Effector memory CD8-positive, alpha-beta T cell (primary cell): ENCODE data around the gene VSIG10L2.

Source experiments
- ATAC-seq: fragments of 150-1000 bp; cut with Tn5 transposase; replicated peaks from 2 replicates; pipeline ENCODE4 v1.10.0; 2021; ENCODE audit warnings: mild to moderate bottlenecking, moderate library complexity
- DNase-seq, 3 experiments: peaks; one replicate each; pipeline ENCODE4 v3.0.0; 2021
- H3K27ac Mint-ChIP-seq, 2 donors: one replicate each; pipeline ENCODE4 v1.8.0; 2022; ENCODE audit warnings: mild to moderate bottlenecking in 2 of 2, mixed read lengths in 2 of 2, moderate library complexity in 2 of 2
- H3K27me3 Mint-ChIP-seq, 2 donors: one replicate each; pipeline ENCODE4 v1.8.0; 2022; ENCODE audit warnings: mixed read lengths in 2 of 2
- H3K36me3 Mint-ChIP-seq: one replicate; pipeline ENCODE4 v1.8.0; 2022; ENCODE audit warnings: mild to moderate bottlenecking, moderate library complexity, mixed read lengths; ENCODE audit not compliant: insufficient read depth
- H3K4me1 Mint-ChIP-seq, 2 donors: one replicate each; pipeline ENCODE4 v1.8.0; 2022; ENCODE audit warnings: low read depth in 2 of 2, mixed read lengths in 2 of 2
- H3K4me3 Mint-ChIP-seq, 2 donors: one replicate each; pipeline ENCODE4 v1.8.0; 2022; ENCODE audit warnings: mild to moderate bottlenecking in 2 of 2, mixed read lengths in 2 of 2, moderate library complexity in 2 of 2
- H3K9me3 Mint-ChIP-seq, 2 donors: one replicate each; pipeline ENCODE4 v1.8.0; 2022; ENCODE audit warnings: mixed read lengths in 2 of 2

The VSIG10L2 gene

DNA sequence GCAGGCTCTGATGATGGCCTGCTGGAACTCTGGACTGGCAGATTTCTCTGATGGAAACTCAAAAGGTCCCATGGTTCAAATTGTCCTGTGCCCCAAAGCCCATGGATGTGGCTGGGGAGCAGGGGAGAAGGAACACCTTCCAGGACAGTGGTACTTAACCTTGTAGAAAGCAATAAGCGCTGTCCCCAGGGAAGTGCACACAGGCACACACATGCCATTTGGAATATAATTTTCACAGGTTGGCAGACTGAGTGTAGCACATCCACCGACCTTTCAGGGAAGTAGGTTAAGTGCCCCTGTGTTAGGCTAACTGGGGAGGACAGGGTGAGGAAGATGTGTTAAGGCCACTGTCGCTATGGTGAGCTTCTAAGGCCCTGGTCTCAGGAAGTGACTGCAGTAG is 23.7 kb upstream of the VSIG10L2 start:
- Mint-ChIP-seq H3K9me3 (no peaks in the 10 kb centered on the region), H3K4me1 (peaks cover 0 to 1% of the 10 kb centered on the region in 2 donors), H3K4me3 (no peak overlapping the region), H3K36me3 (no peaks in the 10 kb centered on the region), H3K27me3 (peaks cover 52 to 63% of the 10 kb centered on the region in 2 donors), H3K27ac (no peak overlapping the region)
- no peak for ATAC-seq
- no peak for DNase-seq

DNA sequence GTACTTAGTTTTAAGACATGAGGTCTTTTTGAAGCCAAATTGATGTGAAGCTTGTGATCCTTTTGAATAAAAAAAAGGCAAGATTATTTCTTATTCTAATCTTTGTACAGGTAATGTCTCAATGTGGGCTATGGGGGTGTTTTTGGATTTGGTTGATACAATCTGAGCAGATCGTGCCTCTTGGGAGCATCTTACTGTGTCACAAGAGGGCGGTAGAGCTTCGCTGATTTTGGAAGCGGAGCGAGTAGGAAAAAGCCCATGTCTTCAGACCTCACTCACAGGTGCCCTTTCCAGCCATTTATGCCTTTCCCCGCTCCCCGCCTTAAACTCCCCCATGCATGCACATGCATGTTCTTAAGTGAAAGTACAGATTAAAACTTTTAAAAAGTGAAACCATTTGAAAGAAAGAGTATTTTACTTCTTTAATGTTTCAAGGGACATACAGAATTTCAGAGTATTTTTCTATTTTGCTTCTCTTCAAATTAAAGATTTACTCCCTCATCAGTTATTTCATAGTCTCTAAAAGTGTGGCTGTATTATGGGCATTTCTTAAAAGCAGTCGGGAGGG is 22.7 kb upstream of the VSIG10L2 start:
- ATAC-seq: peak; percentile 52
- DNase-seq: peak; percentile 24 to 31 (median 31)
- H3K9me3 Mint-ChIP-seq: no peaks in the 10 kb centered on the region
- H3K4me1 Mint-ChIP-seq: peaks cover 0 to 1% of the 10 kb centered on the region in 2 donors
- H3K36me3 Mint-ChIP-seq: no peaks in the 10 kb centered on the region
- H3K4me3 Mint-ChIP-seq: no peak overlapping the region
- peaks cover 57 to 65% of the 10 kb centered on the region in 2 donors for H3K27me3 Mint-ChIP-seq
- no peak overlapping the region for H3K27ac Mint-ChIP-seq

DNA sequence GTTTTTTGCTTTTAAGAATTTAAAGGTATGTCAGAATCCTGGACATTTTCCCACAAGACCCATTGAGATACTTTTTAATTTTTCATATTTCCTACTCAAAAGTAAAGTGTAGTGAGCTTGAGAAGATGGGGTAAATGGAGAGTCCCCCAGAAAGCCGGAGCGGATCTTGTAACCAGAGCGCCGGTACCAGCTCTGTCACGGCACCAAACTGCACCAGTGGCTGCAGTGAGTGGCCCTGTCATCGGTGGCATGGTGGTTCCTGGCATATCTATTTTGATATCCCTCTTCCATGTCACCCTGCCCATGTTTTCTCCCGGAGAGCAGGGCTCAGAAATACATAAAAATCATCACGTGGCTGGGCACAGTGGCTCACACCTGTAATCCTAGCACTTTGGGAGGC is 22.2 kb upstream of the VSIG10L2 start:
- peaks cover 0 to 1% of the 10 kb centered on the region in 2 donors for H3K4me1 Mint-ChIP-seq
- no peak for ATAC-seq
- peaks cover 52 to 59% of the 10 kb centered on the region in 2 donors for H3K27me3 Mint-ChIP-seq
- no peak overlapping the region for H3K4me3 Mint-ChIP-seq
- H3K36me3 Mint-ChIP-seq: no peaks in the 10 kb centered on the region
- no peak for DNase-seq
- H3K9me3 Mint-ChIP-seq: no peaks in the 10 kb centered on the region
- H3K27ac Mint-ChIP-seq: no peak overlapping the region

DNA sequence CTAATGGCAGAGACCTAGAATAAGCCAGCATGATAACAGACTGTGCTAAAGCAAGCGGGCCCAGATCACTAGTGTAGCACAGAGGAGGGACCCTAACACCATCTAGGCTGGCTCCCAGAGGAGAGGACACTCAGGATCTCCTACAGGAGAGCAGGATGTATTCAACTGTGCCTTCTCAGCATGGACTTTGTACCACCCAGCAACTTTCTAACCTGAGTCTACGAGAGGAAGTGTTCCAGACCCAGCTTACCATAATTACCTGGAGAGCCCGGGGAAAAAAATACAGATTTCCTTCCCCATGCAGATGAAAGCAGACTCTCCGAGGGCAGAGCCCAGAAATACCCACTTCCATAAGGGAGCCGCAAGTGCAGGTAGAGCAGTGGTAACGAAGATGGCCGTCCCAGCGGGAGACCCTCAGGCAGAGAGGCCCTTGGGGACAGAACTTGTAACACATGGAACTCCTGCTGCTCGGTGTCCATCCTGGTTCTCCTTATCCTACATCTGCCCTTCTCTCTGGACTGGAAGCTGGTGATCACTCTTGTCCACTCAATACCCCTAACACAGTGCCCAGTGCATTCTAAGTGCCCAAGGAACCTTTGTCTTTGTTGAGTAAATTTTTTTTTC is 21.3 kb upstream of the VSIG10L2 start:
- Mint-ChIP-seq H3K36me3 (no peaks in the 10 kb centered on the region), H3K9me3 (no peaks in the 10 kb centered on the region), H3K27ac (no peak overlapping the region), H3K4me3 (no peak overlapping the region), H3K4me1 (peaks cover 0 to 1% of the 10 kb centered on the region in 2 donors), H3K27me3 (peaks cover 52 to 57% of the 10 kb centered on the region in 2 donors)
- ATAC-seq: no peak
- no peak for DNase-seq

DNA sequence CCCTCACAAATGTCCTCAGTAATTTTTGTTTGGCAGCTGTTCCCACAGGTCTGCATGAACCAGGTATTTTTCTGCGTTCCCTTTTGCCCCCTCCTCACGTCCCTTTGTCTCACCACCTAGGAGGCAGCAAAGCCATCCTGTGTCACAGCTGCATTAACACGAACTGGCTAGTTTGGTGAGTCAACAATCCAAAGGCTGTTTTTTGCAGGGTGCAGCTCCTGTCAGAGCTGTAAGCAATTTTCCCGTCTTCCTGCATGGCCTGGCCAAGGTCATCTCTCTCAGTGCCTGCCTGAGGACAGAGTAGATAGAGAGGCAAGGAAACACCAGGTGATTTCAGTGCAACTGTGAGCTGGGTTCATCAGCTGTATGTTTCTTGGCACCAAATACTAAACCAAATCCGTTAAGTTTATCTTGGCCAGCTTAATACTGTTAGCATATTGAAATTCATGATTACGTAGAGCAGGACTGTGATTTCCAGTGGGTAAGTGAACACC is 20.6 kb upstream of the VSIG10L2 start:
- Mint-ChIP-seq H3K27me3 (peaks cover 52 to 57% of the 10 kb centered on the region in 2 donors), H3K4me1 (peaks cover 0 to 1% of the 10 kb centered on the region in 2 donors), H3K9me3 (no peaks in the 10 kb centered on the region), H3K4me3 (no peak overlapping the region), H3K36me3 (no peaks in the 10 kb centered on the region), H3K27ac (no peak overlapping the region)
- no peak for ATAC-seq
- no peak for DNase-seq

DNA sequence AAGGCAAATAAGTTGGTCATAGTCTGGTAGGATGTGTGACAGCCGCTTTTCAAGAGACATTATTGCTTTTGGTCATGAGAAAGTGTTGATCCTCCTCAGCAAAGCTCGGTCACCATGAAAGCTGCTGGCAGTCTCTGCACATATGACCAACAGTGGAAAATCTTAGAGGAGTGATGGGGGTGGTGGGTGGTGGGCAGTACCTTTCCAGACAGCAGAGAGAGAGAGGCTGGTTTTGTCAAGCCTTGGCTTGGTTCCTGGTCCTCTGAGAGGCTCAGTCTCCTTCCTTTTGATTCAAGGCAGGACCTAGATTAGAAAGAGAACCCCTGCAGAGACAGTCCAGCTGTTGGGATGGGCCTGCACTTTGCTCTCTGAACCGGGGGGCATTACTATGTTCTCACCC is 20.0 kb upstream of the VSIG10L2 start:
- H3K27ac Mint-ChIP-seq: no peak overlapping the region
- H3K27me3 Mint-ChIP-seq: peaks cover 52 to 57% of the 10 kb centered on the region in 2 donors
- H3K4me1 Mint-ChIP-seq: peaks cover 0 to 1% of the 10 kb centered on the region in 2 donors
- H3K9me3 Mint-ChIP-seq: no peaks in the 10 kb centered on the region
- no peaks in the 10 kb centered on the region for H3K36me3 Mint-ChIP-seq
- H3K4me3 Mint-ChIP-seq: no peak overlapping the region
- no peak for DNase-seq
- no peak for ATAC-seq

DNA sequence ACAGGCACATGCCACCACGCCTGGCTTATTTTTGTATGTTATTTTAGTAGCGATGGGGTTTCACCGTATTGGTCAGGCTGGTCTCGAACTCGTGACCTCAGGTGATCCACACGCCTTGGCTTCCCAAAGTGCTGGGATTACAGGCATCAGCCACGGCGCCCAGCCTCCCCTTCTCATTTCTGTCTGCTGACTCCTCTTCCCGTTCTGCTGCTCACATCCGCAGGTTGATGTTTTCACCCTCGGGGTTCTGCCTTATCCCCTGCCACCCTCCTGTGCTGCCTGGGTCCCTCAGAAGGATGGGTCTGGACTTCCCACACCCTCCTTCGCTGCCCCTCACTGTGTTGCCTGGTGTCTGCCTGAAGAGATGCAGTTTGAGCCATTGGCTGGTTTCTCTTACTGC is 19.2 kb upstream of the VSIG10L2 start:
- Mint-ChIP-seq H3K9me3 (no peaks in the 10 kb centered on the region), H3K27ac (no peak overlapping the region), H3K36me3 (no peaks in the 10 kb centered on the region), H3K4me1 (peaks cover 0 to 1% of the 10 kb centered on the region in 2 donors), H3K4me3 (no peak overlapping the region), H3K27me3 (peaks cover 52 to 65% of the 10 kb centered on the region in 2 donors)
- no peak for ATAC-seq
- DNase-seq: no peak

DNA sequence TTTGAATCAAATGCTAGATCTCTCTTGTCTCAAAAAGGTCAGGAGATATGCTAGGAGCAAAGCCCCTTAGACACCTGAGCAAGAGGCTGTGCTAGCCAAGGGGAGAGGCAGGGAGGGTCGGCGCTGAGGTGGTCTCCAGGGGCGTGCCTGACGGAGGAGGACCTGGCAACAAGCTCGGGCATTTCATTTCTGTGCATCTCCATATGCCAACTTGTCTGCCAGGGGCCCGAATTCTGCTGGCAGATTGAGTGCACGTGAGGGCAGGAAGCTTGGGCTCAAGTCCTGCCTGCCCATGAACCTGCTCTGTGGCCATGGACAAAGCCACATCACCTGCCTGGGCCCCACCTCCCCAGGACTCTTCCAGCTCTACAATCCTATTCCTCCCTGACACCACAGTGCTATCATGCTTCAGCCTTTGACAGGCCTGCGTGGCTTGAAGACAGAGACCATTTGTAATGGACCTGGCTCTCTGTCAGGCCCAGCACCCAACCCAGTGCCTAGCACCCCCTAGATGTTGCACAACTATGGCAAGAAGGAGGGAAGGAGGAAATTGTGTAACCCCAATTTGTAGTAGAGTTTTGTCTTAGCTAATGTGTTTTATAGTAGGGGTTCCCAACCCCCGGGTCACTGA is 16.3 kb upstream of the VSIG10L2 start:
- no peaks in the 10 kb centered on the region for H3K4me1 Mint-ChIP-seq
- no peak overlapping the region for H3K27ac Mint-ChIP-seq
- ATAC-seq (no peak), DNase-seq (no peak)
- no peaks in the 10 kb centered on the region for H3K9me3 Mint-ChIP-seq
- H3K36me3 Mint-ChIP-seq: no peaks in the 10 kb centered on the region
- no peak overlapping the region for H3K4me3 Mint-ChIP-seq
- peaks cover 42 to 74% of the 10 kb centered on the region in 2 donors for H3K27me3 Mint-ChIP-seq

DNA sequence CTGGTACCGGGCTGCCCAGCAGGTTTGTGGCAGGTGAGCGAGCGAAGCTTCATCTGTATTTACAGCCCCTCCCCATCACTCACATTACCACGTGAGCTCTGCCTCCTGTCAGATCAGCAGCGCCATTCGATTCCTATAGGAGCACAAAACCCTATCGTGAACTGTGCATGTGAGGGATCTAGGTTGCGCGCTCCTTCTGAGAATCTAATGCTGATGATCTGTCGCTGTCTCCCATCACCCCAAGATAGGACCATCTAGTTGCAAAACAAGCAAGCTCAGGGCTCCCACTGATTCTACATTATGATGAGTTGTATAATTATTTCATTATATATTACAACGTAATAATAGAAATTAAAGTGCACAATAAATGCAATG is 15.8 kb upstream of the VSIG10L2 start:
- no peaks in the 10 kb centered on the region for H3K36me3 Mint-ChIP-seq
- ATAC-seq: no peak
- H3K4me1 Mint-ChIP-seq: no peaks in the 10 kb centered on the region
- no peak overlapping the region for H3K27ac Mint-ChIP-seq
- no peak for DNase-seq
- peaks cover 39 to 69% of the 10 kb centered on the region in 2 donors for H3K27me3 Mint-ChIP-seq
- no peak overlapping the region for H3K4me3 Mint-ChIP-seq
- H3K9me3 Mint-ChIP-seq: no peaks in the 10 kb centered on the region

DNA sequence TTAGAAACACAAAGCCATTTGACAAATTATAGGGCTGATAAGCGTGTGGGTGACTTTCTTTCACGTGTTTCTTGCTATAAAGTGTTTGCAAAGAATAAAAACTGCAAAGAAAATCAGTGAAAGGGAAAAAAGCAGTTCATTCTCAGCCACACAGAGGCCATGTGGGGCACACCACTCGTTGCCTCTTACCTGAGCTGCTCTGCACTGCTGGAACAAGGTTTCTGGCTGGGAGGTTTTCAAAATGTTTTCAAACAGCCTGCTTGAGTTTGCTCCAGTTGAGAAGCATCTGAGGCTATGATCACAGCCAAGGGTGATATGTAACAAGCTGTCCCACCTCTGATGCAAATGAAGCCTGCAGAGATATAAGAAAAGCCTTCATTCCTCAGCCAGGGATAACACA is 14.7 kb upstream of the VSIG10L2 start:
- ATAC-seq: no peak

DNA sequence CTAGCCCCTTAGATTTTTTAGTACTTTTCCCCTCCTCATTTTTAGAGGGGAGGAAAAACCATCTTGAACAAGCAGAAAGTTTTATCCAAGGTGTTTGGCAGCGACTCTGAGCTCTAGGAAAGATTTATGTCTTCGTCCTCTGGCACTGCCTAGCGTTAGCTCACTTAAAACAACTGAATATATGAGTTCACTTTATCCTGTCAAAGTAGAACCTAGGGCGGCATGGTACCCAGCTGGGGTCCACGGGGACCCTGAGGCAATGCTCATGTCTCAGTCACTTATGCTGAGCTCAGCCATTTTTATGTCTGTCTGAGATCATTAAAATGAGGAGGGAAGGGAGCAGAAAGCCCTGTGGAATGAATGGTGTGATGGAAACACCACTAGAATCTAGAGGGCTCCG is 14.2 kb upstream of the VSIG10L2 start:
- H3K4me1 Mint-ChIP-seq: no peaks in the 10 kb centered on the region
- no peak for ATAC-seq
- H3K9me3 Mint-ChIP-seq: no peaks in the 10 kb centered on the region
- H3K27ac Mint-ChIP-seq: no peak overlapping the region
- H3K36me3 Mint-ChIP-seq: no peaks in the 10 kb centered on the region
- H3K27me3 Mint-ChIP-seq: peaks cover 28 to 53% of the 10 kb centered on the region in 2 donors
- no peak overlapping the region for H3K4me3 Mint-ChIP-seq
- DNase-seq: no peak

More for the DNA sequence above, 14.7 kb upstream of the VSIG10L2 start:
- DNase-seq: no peak
- Mint-ChIP-seq H3K9me3 (no peaks in the 10 kb centered on the region), H3K36me3 (no peaks in the 10 kb centered on the region), H3K4me1 (no peaks in the 10 kb centered on the region), H3K27ac (no peak overlapping the region), H3K27me3 (peaks cover 33 to 58% of the 10 kb centered on the region in 2 donors), H3K4me3 (no peak overlapping the region)

DNA sequence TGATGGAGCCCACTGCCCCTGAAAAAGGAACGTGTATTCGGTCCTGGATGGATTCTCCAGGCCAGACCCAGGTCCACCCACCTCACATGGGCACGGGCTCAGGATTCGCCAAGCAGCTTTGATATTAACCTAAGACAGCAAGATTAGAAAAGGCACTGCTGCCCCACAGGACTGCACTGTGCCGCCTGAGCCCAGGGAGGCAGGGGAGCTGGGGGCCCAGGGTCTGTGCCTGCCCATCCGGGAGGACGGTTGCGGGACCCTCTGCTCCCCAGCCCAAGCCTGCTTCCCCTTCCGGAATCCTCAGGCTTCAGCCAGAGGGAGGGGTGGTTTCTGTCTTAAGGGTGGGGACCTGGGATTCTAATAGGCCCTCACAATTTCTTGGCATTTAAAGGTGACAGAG is 13.5 kb upstream of the VSIG10L2 start:
- ATAC-seq: no peak
- no peaks in the 10 kb centered on the region for H3K9me3 Mint-ChIP-seq
- no peak for DNase-seq
- H3K36me3 Mint-ChIP-seq: no peaks in the 10 kb centered on the region
- H3K27me3 Mint-ChIP-seq: peaks cover 21 to 46% of the 10 kb centered on the region in 2 donors
- no peak overlapping the region for H3K4me3 Mint-ChIP-seq
- no peak overlapping the region for H3K27ac Mint-ChIP-seq
- H3K4me1 Mint-ChIP-seq: no peaks in the 10 kb centered on the region

DNA sequence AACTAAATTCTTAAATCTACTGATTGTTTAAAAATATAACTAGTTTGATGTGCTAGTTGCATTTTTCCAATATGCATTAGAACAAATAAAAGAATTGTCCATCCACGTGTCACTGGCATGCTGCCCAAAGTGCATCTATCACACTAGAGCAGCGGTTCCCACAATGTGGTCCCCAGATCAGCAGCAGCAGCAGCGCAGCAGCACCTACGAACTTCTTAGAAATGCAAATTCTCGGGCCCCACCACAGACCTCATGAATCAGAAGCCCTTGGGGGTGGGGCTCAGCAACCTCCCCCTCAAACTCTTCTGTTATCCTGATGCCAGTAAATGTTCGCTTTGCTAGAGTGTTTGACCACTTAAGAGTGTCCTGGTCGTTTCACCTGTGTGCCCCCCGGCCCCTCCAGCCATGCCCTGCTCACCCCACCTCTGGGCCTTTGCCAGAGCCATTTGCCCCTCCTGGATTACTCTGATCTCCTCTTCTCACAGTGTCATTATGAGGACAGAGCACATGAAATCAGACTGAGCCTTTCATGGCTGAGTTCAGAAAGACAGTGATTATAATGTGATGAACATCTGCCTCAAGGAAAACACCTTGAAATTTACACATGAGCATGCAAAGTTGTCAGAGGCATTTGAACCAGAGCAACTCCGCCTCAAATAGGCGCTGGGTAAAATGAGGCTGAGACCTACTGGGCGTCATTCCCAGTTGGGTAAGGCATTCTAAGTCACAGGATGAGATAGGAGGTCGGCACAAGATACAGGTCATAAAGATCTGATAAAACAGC is 12.6 kb upstream of the VSIG10L2 start:
- peaks cover 0 to under 1% of the 10 kb centered on the region in 2 donors for H3K4me1 Mint-ChIP-seq
- H3K36me3 Mint-ChIP-seq: no peaks in the 10 kb centered on the region
- H3K9me3 Mint-ChIP-seq: no peaks in the 10 kb centered on the region
- H3K4me3 Mint-ChIP-seq: no peak overlapping the region
- ATAC-seq (no peak), DNase-seq (no peak)
- no peak overlapping the region for H3K27ac Mint-ChIP-seq
- peaks cover 18 to 44% of the 10 kb centered on the region in 2 donors for H3K27me3 Mint-ChIP-seq
